Gastrocnemius medialis (tissue), 4 donors: ENCODE data around the gene PTK7.

Source experiments
- POLR2A ChIP-seq, 2 donors: fragments of 450-650 bp; IDR thresholded peaks; one replicate each; pipeline ENCODE4 v1.6.1; 2017; ENCODE audit warnings: antibody characterized with exemption in 2 of 2, mild to moderate bottlenecking in 2 of 2, moderate library complexity in 2 of 2
- TF ChIP-seq, protein P1 (sequence below), 5 experiments: fragments of 450-650 bp in 3 of 5; fragments of 200-600 bp in 2 of 5; sonication (generic) in 2 of 5; IDR thresholded peaks in 4 of 5; conservative IDR thresholded peaks in 1 of 5; 1 replicate in 4 of 5; 2 replicates in 1 of 5; pipeline ENCODE4 v1.5.1; 2016 to 2019; ENCODE audit warnings: antibody characterized with exemption in 5 of 5, mild to moderate bottlenecking in 3 of 5, moderate library complexity in 3 of 5

DNA sequence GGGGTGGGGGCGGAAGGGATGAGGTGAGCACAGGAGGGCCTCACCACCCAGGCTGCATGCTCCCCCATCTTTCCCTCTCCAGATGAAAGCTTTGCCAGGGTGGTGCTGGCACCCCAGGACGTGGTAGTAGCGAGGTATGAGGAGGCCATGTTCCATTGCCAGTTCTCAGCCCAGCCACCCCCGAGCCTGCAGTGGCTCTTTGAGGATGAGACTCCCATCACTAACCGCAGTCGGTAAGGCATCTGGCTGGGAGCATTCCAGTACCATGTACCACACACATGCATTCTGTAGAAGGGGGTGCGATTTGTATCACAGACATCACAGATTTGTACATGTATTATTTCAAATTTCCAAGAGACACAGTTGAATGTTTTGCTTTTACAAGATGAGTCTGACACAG, 54.3 kb downstream of the PTK7 start:
- TF ChIP-seq, protein P1, sequence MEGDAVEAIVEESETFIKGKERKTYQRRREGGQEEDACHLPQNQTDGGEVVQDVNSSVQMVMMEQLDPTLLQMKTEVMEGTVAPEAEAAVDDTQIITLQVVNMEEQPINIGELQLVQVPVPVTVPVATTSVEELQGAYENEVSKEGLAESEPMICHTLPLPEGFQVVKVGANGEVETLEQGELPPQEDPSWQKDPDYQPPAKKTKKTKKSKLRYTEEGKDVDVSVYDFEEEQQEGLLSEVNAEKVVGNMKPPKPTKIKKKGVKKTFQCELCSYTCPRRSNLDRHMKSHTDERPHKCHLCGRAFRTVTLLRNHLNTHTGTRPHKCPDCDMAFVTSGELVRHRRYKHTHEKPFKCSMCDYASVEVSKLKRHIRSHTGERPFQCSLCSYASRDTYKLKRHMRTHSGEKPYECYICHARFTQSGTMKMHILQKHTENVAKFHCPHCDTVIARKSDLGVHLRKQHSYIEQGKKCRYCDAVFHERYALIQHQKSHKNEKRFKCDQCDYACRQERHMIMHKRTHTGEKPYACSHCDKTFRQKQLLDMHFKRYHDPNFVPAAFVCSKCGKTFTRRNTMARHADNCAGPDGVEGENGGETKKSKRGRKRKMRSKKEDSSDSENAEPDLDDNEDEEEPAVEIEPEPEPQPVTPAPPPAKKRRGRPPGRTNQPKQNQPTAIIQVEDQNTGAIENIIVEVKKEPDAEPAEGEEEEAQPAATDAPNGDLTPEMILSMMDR (IDR thresholded peaks at IDR 0.05 in 4 of 5, conservative IDR thresholded peaks at IDR 0.05 in 1 of 5): no peak
- TF ChIP-seq POLR2A (IDR thresholded peaks at IDR 0.05): no peak
